GM18507 (cell line): ENCODE data around the gene SNX9.
"Not testable (repeated sequence)": the region's sequence is repeated elsewhere in the genome, so short reads cannot be mapped to it uniquely, and the experiment has no call there.

Experiments used
- DNase-seq: peaks from one replicate; pipeline ENCODE4 v3.0.0; 2011; ENCODE audit warnings: low read depth; ENCODE audit not compliant: insufficient read length; ENCODE audit errors: extremely low spot score
- FAIRE-seq: peaks from 2 replicates; lab custom pipeline; 2011; peaks lifted over from hg19 to GRCh38; lab: Jason Lieb, UNC

Gene SNX9

GRCh38 chr6:157961832-157962575, 139.0 kb downstream of the SNX9 start:
- no peak for DNase-seq
- no peak for FAIRE-seq

GRCh38 chr6:157962601-157963302, 139.7 kb downstream of the SNX9 start:
- FAIRE-seq (no peak), DNase-seq (no peak)

GRCh38 chr6:157964100-157964499, 141.1 kb downstream of the SNX9 start:
- DNase-seq: no peak
- no peak for FAIRE-seq

- no peak for FAIRE-seq
- DNase-seq: no peak
Measured at GRCh38 chr6:157965387-157965786, 142.3 kb downstream of the SNX9 start.

- no peak for DNase-seq
- no peak for FAIRE-seq
Measured at GRCh38 chr6:157966589-157966977, 143.5 kb downstream of the SNX9 start.

DNA sequence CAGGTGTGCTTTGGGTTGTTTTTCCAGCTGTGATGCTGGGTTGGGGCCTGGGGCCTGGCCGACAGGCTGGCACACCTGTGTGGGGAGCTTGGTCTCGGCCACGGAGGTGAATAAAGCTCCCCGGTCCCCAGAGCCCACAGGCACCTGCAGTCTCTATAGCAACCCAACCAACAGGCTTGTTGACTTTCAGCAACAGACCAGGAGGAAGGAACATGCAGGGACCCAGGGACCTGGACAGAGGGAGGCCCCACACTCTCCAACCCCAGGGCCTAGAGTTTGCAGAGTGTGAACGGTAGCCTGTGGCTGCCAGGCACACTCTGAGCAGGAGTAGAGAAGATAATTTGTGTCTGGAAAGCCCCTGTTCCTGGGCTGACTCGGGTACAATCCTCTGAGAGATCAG, 144.0 kb downstream of the SNX9 start:
- no peak for DNase-seq
- no peak for FAIRE-seq

DNA sequence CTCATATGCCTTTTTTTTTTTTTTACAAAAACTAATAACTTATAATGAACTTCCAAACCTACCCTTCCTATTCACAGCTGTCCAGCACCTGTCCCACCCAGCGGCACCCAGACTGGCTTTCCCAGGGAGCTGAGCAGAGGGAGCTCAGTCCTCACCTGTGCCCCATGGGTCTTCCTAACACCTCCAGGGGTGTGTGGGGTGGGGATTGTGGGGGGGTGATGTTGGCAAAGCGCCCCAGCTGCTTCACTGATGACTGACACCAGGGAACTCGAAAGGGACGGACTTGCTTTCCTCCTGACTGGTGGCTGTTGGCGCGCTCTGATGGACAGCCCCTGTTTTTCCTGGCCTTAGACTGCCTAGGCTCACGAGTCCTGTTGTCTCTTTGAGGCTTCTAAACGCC, 144.4 kb downstream of the SNX9 start:
- DNase-seq (no peak), FAIRE-seq (no peak)

DNA sequence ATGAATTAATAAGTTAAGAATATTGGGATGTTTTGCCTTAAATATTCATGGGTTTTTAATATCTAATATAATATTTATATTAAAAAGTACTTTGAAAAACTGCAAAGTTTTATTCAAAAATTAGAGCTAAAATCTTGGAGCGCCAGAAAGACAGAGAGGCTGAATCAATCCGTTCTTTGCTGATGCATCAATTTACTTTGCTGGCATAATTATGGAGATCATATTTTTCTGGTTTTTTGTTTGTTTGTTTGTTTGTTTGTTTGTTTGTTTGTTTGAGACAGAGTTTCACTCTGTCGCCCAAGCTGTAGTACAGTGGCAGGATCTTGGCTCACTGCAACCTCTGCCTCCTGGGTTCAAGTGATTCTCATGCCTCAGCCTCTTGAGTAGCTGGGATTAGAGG, 149.1 kb downstream of the SNX9 start:
- FAIRE-seq, DNase-seq: not testable (repeated sequence)

GRCh38 chr6:157974341-157974894, 151.4 kb downstream of the SNX9 start:
- DNase-seq (no peak), FAIRE-seq (no peak)

DNA sequence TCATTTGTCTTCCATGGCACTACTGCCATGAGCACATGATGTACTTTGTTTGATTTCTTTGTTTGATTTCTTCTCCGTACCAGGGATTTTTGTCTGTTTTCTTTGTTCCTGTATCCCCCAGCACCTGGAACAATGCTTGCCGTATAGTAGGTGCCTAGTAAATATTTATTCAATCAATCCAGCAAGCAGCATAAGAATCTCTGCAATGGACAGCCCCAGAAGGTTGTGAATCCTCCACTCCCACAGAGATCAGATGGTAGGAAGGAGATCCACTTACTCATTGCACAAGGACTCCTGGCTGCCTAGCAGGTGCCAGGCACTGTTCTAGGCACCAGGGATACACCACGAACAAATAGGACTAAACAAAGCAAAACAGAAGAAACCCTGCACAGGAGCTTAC, 151.9 kb downstream of the SNX9 start:
- no peak for DNase-seq
- FAIRE-seq: no peak

- DNase-seq (no peak), FAIRE-seq (no peak)
Measured at GRCh38 chr6:157975456-157975855, 152.4 kb downstream of the SNX9 start.

DNA sequence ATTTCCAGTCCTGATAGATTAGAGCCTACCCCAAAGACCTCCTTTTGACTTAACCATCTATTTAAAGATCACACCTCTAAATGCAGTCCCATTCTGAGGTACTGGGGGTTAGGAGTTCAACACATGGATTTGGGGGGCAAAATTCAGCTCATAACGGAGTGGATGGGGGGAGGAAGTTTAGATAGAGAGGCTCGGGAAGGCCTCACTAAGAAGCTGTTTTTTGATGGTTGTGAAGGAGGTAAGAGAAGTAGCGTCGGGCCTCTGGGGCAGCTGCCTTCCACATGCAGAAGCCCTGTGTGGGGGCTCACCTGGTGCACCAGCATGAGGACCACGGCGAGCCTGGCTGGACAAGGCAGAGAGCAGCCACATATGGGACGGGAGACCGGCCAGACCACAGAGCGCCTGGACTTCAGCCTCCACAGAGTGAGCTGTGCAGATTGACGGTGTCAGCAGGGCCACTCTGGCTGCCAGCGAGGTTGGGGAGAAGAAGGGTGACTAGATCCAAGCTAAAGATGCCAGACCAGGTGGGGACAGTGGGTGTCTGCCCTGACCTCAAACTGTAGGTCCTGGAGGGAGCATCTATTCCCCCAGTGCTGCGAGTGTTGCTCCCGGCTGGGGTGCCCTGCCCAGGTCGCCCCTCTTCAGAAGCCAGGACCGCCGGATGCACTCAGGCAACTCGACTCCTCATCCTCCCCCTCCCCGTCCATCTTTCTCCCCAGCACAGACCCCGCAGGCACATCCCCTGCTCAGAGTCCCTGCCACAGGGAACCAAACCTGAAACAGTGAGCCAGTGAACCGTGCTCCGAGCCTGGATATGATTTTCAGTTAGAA, 153.5 kb downstream of the SNX9 start:
- FAIRE-seq: no peak
- no peak for DNase-seq

DNA sequence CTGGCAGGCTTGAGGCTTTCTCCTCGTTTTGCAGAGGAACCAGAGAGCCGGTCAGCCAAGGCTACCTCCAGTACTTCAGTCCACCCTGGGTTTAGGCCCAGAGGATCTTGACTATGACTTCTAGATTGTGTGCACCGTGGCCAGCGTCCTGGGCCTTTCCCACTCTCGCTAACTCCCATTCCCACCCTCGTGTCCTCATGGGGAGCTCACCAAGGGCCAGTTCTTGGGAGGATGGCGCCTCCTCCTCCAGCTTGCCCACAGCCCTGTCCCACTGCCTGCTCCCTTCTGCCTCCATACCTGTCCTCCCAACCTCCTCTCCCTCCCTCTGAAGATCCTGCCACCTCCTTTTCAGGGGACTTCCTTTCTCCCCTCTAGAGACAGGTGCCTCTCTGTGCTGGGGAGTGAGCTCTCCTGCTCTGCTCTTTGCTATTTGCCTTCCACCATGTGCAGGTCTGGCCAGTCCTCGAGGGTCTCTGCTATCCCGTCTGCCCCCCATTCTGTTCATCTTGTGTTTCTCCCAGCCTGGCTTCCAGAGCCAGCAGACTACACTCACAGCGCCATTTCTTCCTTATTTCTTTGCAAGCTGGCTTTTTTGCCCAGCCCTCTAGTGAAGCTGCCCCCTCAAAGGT, 154.2 kb downstream of the SNX9 start:
- no peak for DNase-seq
- no peak for FAIRE-seq

DNA sequence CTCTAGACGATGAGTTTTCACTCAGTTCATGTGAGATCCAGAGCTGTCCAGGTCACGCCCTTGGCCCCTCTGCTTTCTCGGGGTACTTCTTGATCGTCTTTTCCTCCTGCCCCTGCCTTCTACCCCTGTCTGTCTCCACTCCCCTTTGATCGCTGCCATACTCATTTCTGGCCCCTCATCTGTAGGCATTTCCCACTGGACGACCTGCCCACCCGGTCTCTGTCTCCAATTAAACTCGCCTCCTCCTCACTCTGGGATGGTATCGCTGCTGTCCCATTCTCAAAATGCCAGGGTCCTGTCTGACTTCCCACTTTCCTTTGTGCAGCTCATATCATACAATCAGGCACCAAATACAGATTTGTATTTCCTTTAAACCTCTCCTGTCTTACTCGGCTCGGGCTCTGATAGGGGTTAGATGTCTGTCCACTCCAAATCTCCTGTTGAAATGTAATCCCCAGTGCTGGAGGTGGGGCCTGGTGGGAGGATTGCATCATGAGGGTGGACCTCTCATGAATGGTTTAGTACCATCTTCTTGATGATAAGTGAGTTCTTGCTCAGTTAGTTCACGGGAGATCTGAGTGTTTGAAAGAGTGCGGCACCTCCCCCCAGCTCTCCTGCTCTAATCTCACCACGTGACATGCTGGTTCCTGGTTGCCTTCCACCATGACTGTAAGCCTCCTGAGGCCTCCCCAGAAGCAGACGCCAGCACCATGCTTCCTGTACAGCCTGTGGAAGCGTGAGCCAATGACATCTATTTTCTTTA, 155.2 kb downstream of the SNX9 start:
- DNase-seq (no peak), FAIRE-seq (no peak)

- DNase-seq: no peak
- peak; percentile 33 for FAIRE-seq
Measured at GRCh38 chr6:157980288-157981131, 157.5 kb downstream of the SNX9 start.

GRCh38 chr6:157981132-157981394, 158.0 kb downstream of the SNX9 start:
- no peak for FAIRE-seq
- DNase-seq: peak; percentile 15

DNA sequence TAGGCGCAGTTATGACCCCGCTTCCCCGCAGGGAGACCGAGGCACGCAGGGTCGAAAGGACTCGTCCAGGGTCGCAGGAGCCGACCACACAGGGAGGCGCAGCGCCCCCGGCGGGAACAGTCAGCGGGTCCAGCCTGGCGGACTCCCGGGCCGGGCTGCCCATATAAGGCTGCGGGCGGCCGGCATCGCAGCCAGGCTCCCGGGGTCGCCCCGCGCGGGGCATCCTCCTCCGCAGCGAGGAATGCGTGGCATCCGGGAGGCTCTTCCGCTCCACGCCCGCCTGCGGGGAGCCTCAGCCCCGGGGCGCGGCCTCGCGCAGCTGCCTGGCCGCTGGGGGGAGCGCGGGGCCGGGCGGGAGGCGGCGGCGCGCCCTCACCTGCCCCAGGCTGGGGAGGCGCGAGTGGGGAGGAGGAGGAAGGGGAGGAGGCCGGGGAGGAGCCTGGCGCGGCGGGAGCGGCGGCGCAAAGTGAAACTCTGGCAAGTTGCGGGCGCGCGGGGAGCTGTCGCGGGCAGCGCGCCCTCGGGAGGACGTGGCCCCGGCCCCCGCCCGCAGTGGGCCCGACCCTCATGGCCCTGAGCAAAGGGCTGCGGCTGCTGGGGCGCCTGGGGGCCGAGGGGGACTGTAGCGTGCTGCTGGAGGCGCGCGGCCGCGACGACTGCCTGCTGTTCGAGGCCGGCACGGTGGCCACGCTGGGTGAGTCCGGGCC, 158.5 kb downstream of the SNX9 start, which contains the start of gene SYNJ2:
SYNJ2 (plus strand) TSS at position 469 of the 707 bp plus-strand sequence; CDS start at position 568, 99 bp downstream.
- FAIRE-seq: peak; percentile 68
- DNase-seq: peak; percentile 55
